ENCODE measurements around the gene MYH7. TPM values are rescaled to one million over a fixed set of nuclear protein-coding genes. Genes with fewer than 3 reads are reported as not detected.
"Not testable (repeated sequence)": the region's sequence is repeated elsewhere in the genome, so short reads cannot be mapped to it uniquely, and the experiment has no call there.

MYH7 gene
- total RNA-seq, 1 experiment from 2014 or later, result not detected

- intact Hi-C loops (cut with micrococcal nuclease; ENCODE audit: unreplicated experiment), result no loop called here
- no peak overlapping the region for H3K4me3 Mint-ChIP-seq (ENCODE audit: low read depth, unreplicated experiment)
- BruUV-seq (replicated peaks), result no TSS peak
Measured at GRCh38 chr14:23431486-23431885, 4.0 kb downstream of the MYH7 start.

GRCh38 chr14:23430723-23431085 lies 4.8 kb downstream of the MYH7 start:
- TF ChIP-seq, protein P1, sequence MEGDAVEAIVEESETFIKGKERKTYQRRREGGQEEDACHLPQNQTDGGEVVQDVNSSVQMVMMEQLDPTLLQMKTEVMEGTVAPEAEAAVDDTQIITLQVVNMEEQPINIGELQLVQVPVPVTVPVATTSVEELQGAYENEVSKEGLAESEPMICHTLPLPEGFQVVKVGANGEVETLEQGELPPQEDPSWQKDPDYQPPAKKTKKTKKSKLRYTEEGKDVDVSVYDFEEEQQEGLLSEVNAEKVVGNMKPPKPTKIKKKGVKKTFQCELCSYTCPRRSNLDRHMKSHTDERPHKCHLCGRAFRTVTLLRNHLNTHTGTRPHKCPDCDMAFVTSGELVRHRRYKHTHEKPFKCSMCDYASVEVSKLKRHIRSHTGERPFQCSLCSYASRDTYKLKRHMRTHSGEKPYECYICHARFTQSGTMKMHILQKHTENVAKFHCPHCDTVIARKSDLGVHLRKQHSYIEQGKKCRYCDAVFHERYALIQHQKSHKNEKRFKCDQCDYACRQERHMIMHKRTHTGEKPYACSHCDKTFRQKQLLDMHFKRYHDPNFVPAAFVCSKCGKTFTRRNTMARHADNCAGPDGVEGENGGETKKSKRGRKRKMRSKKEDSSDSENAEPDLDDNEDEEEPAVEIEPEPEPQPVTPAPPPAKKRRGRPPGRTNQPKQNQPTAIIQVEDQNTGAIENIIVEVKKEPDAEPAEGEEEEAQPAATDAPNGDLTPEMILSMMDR (IDR thresholded peaks at IDR 0.05; ENCODE audit: unreplicated experiment), result no peak
- Mint-ChIP-seq H3K27ac (ENCODE audit: unreplicated experiment) (no peak overlapping the region), H3K4me1 (ENCODE audit: low read depth, unreplicated experiment) (no peaks in the 10 kb centered on the region), H3K9me3 (ENCODE audit: low read depth, unreplicated experiment) (no peaks in the 10 kb centered on the region), H3K36me3 (ENCODE audit: insufficient read depth, unreplicated experiment) (no peaks in the 10 kb centered on the region), H3K27me3 (ENCODE audit: unreplicated experiment) (peaks cover 63% of the 10 kb centered on the region), H3K4me3 (ENCODE audit: low read depth, unreplicated experiment) (no peak overlapping the region)
- no peak for DNase-seq
- no TSS peak for BruUV-seq (replicated peaks)
- CTCF ChIA-PET, result no interaction called here
- intact Hi-C loops (cut with micrococcal nuclease; ENCODE audit: unreplicated experiment), result no loop called here

More at GRCh38 chr14:23431486-23431885, 4.0 kb downstream of the MYH7 start:
- H3K27ac Mint-ChIP-seq (ENCODE audit: unreplicated experiment), result no peak overlapping the region
- no peak for DNase-seq
- TF ChIP-seq, protein P1 (IDR thresholded peaks at IDR 0.05; ENCODE audit: unreplicated experiment), result no peak
- H3K4me1 Mint-ChIP-seq (ENCODE audit: low read depth, unreplicated experiment), result no peaks in the 10 kb centered on the region
- H3K27me3 Mint-ChIP-seq (ENCODE audit: unreplicated experiment), result peaks cover 63% of the 10 kb centered on the region
- no peaks in the 10 kb centered on the region for H3K36me3 Mint-ChIP-seq (ENCODE audit: insufficient read depth, unreplicated experiment)
- CTCF ChIA-PET, result no interaction called here
- H3K9me3 Mint-ChIP-seq (ENCODE audit: low read depth, unreplicated experiment), result no peaks in the 10 kb centered on the region

- BruUV-seq (replicated peaks), result no TSS peak
- TF ChIP-seq, protein P1 (IDR thresholded peaks at IDR 0.05; ENCODE audit: unreplicated experiment), result no peak
- H3K9me3 Mint-ChIP-seq (ENCODE audit: low read depth, unreplicated experiment), result no peaks in the 10 kb centered on the region
- no peaks in the 10 kb centered on the region for H3K36me3 Mint-ChIP-seq (ENCODE audit: insufficient read depth, unreplicated experiment)
- intact Hi-C loops (cut with micrococcal nuclease; ENCODE audit: unreplicated experiment), result no loop called here
- H3K4me3 Mint-ChIP-seq (ENCODE audit: low read depth, unreplicated experiment), result no peak overlapping the region
- DNase-seq, result no peak
- CTCF ChIA-PET, result no interaction called here
- H3K27ac Mint-ChIP-seq (ENCODE audit: unreplicated experiment), result no peak overlapping the region
- no peaks in the 10 kb centered on the region for H3K4me1 Mint-ChIP-seq (ENCODE audit: low read depth, unreplicated experiment)
- peaks cover 57% of the 10 kb centered on the region for H3K27me3 Mint-ChIP-seq (ENCODE audit: unreplicated experiment)
Measured at GRCh38 chr14:23430016-23430722, 5.3 kb downstream of the MYH7 start.

DNA sequence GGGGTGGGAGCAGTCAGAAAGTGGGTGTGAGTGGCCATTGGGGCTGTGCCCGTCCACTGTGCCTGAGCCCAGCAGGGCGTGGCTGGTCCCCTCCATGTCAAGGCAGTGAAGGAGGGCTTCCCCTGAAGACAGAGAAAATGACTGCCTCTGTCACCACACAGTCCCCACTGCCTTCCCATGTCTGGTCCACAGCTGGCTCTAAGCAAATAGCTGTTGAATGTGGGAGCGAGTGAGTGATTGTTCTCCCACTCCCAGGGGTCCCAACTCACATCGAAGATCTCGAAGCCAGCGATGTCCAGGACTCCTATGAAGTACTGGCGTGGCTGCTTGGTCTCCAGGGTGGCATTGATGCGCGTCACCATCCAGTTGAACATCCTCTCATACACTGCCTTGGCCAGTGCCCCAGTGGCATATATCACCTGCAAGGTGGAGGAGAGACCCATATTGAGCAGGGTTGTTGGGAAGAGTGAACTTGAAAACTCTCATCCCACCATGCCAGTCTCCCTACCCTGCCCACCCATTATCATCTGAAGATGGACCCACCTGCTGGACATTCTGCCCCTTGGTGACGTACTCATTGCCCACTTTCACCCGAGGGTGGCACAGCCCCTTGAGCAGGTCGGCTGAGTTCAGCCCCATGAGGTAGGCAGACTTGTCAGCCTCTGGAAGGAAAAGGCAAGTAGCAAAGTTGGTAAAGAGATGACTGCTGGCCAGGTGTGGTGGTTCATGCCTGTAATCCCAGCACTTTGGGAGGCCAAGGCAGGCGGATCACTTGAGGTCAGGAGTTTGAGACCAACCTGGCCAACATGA lies 6.6 kb downstream of the MYH7 start:
- TF ChIP-seq, protein P1 (IDR thresholded peaks at IDR 0.05; ENCODE audit: unreplicated experiment), result no peak
- H3K27ac Mint-ChIP-seq (ENCODE audit: unreplicated experiment), result no peak overlapping the region
- no peak overlapping the region for H3K4me3 Mint-ChIP-seq (ENCODE audit: low read depth, unreplicated experiment)
- H3K27me3 Mint-ChIP-seq (ENCODE audit: unreplicated experiment), result peaks cover 44% of the 10 kb centered on the region
- H3K9me3 Mint-ChIP-seq (ENCODE audit: low read depth, unreplicated experiment), result no peaks in the 10 kb centered on the region
- no TSS peak for BruUV-seq (replicated peaks)
- H3K4me1 Mint-ChIP-seq (ENCODE audit: low read depth, unreplicated experiment), result no peaks in the 10 kb centered on the region
- intact Hi-C loops (cut with micrococcal nuclease; ENCODE audit: unreplicated experiment), result no loop called here
- H3K36me3 Mint-ChIP-seq (ENCODE audit: insufficient read depth, unreplicated experiment), result no peaks in the 10 kb centered on the region
- CTCF ChIA-PET, result interaction anchor here (0.7 kb wide), 1 partner anchor 27 kb away, joined by 3 read pairs; no protein-coding TSS in a partner anchor
- no peak for DNase-seq

DNA sequence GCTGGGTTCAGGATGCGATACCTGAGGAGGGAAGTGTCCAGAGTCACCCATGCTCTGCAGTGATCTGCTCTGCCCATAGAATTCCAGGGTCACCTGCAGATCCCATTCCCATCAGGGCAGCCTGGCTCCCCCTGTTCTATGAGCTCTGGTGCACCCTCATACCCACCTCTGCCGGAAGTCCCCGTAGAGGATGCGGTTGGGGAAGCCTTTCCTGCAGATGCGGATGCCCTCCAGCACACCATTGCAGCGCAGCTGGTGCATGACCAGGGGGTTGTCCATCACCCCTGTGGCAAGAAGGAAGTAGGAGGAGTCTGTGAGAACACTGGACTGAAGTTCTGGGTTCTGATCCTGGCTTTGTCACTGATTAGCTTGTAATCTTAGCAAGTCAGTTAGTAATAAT lies 9.7 kb downstream of the MYH7 start:
- H3K4me3 Mint-ChIP-seq (ENCODE audit: low read depth, unreplicated experiment); intact Hi-C loops (cut with micrococcal nuclease; ENCODE audit: unreplicated experiment); H3K36me3 Mint-ChIP-seq (ENCODE audit: insufficient read depth, unreplicated experiment); BruUV-seq (replicated peaks); H3K9me3 Mint-ChIP-seq (ENCODE audit: low read depth, unreplicated experiment); DNase-seq; H3K4me1 Mint-ChIP-seq (ENCODE audit: low read depth, unreplicated experiment); H3K27ac Mint-ChIP-seq (ENCODE audit: unreplicated experiment): not testable (repeated sequence)
- peaks cover 26% of the 10 kb centered on the region for H3K27me3 Mint-ChIP-seq (ENCODE audit: unreplicated experiment)
- CTCF ChIA-PET, result interaction anchor here (0.6 kb wide), 1 partner anchor 594 kb away, joined by 3 read pairs; no protein-coding TSS in a partner anchor
